ENCODE results near the gene ETV7. TPM values are rescaled to one million over a fixed set of nuclear protein-coding genes. Genes with fewer than 3 reads are reported as not detected.
"Not testable (repeated sequence)": the region's sequence is repeated elsewhere in the genome, so short reads cannot be mapped to it uniquely, and the experiment has no call there.

ETV7 gene
- 0.62 TPM in 1 of 2 replicates, not detected in the other for total RNA-seq
- 0.45 TPM for polyA plus RNA-seq (2012)

- DNase-seq (ENCODE audit: low read depth): peak; percentile 11
These were observed at the start of gene ETV7 for GRCh38 chr6:36387440-36388303. TSS of gene ETV7 (minus strand) at chr6:36387669. CDS start at chr6:36387541, 128 bp downstream.

- DNase-seq (ENCODE audit: low read depth): no peak
These were observed 49.0 kb upstream of the ETV7 start for GRCh38 chr6:36436466-36436865.

DNA sequence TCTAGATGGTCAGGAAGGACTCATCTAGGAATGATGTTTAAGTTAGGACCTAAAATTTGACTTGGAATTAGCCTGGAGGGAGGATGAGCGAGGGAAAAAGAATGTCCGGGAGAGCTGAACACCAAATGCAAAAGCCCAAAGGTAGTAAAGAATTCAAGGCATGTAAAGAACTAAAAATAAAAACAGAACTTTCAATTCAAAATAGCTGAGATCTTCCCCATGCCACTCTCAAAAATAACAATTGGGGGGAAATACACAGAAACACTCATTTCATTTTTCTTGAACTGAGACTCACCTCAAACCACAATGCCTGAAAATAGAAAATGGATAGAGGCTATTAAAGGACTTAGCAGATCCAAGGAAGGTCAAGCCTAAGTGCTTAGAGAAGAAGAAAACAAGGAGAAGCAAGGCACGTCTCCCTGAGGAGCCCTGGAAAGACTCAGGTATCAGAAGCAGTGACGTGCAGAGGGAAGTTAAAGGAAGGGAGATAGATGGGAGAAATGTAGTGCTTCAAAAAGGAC lies 44.7 kb upstream of the ETV7 start:
- peak; percentile 27 for DNase-seq (ENCODE audit: low read depth)

DNA sequence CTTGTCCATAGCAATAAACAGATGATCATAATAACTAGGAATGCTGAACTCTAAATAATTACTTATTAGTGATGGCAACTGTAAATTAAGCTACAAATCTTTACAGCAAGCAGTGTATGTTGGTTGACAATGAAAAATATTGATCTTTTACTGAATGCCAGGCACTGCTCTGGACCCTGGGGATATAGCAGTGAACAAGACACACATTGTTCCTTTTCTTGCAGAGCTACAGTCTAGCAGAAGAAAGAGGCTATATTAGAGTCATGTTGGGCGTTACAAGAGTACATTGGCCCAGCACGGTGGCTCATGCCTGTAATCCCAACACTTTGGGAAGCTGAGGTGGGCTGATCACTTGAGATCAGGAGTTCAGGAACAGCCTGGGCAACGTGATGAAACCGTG lies 43.7 kb upstream of the ETV7 start:
- DNase-seq (ENCODE audit: low read depth): no peak

- DNase-seq (ENCODE audit: low read depth): peak; percentile 1
These were observed 42.9 kb upstream of the ETV7 start for GRCh38 chr6:36430351-36430750.

DNA sequence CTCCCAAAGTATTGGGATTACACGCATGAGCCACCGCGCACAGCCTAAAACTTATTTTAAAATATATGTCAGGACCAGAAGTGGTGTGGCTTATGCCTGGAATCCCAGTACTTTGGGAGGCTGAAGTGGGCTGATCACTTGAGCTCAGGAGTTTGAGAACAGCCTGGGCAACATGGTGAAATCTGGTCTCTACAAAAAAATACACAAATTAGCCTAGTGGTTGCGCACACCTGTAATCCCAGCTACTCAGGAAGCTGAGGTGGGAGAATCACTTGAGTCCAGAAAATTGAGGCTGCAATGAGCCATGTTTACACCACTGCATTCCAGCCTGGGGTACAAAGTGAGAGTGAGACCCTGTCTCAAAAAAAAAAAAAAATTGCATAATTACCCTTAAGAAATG lies 41.4 kb upstream of the ETV7 start:
- no peak for DNase-seq (ENCODE audit: low read depth)

GRCh38 chr6:36426622-36427021 lies 39.2 kb upstream of the ETV7 start:
- DNase-seq (ENCODE audit: low read depth): no peak

- DNase-seq (ENCODE audit: low read depth): peak; percentile 99
These were observed 35.8 kb upstream of the ETV7 start for GRCh38 chr6:36423101-36423824.

DNA sequence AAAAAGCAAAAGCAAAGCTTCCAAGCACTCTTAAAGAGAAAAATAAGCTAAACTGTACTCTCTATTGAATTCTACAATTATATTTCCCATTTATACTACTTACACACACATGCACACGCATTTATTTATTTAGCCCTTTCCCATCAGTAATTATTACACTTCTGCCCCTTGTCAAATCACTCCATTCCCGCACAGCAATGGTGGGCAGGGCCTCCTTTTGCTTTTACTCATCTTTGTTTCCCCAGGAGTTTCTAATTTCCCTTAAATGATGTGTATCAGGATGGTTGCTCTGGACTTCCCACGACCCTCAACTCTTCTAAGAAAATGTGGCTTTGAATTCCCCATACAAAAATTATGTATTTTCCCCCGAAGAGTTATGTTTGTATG lies 35.2 kb upstream of the ETV7 start:
- DNase-seq (ENCODE audit: low read depth): no peak

GRCh38 chr6:36419310-36419709 lies 31.8 kb upstream of the ETV7 start:
- DNase-seq (ENCODE audit: low read depth): no peak

DNA sequence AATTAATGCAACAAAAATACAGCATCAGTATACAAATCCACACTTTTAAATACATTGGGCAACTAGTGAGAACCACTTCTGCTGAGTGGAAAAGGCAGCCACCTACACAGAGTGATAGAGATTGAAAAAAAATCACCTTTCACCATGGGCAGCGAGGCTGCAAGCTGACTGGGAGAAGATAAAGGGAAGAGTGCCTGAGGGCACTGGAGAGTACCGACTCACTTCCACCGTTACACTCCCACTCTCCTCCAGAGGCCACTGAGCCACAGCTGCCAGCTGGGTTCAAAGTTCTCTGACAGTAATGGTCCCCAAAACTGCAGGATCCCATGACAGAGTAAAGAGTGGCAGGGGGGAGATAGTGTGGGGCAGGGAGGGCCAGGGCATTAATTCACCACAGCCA lies 31.1 kb upstream of the ETV7 start:
- DNase-seq (ENCODE audit: low read depth): no peak

DNA sequence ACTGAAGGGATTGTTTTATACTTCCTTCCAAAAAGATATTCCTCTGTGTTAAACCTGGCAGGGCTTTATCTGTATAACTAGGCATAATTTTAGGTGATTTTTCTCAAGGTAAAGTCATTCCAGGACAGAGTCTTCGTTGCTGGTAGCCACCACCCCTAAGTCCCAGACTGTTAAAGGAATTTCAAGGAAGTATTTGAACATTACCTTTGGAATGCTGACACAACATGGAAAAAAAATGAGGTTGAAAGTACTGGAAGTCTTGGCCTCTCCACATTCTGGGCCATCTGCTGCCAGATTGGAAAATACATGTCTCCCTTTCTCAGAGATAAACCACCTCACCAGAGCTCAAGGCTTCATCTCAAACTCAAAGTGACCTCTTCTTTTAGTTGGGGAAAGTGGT lies 27.0 kb upstream of the ETV7 start:
- no peak for DNase-seq (ENCODE audit: low read depth)

GRCh38 chr6:36413489-36414480 lies 26.3 kb upstream of the ETV7 start:
- DNase-seq (ENCODE audit: low read depth): no peak

GRCh38 chr6:36409718-36410117 lies 22.2 kb upstream of the ETV7 start:
- not testable (repeated sequence) for DNase-seq (ENCODE audit: low read depth)

GRCh38 chr6:36404164-36404563 lies 16.7 kb upstream of the ETV7 start:
- DNase-seq (ENCODE audit: low read depth): no peak

GRCh38 chr6:36402481-36402880 lies 15.0 kb upstream of the ETV7 start:
- DNase-seq (ENCODE audit: low read depth): no peak

DNA sequence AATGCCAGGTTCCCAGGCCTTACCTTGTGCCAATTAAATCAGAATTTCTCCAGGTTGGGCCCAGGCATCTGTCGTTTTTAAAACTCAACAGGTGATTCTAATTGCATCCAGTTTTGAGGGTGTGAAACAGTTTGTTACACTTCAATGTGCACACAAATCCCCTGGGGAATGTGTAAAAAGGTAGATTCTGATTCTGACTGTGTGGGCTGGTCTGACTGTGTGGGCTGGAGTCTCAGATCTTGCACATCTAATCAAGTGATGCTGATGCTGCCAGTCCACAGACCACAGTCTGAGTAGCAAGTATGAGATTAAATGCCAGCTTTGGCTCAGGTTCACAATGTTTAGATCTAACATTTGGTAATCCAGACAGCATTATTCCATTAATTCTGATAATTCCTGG lies 12.5 kb upstream of the ETV7 start:
- no peak for DNase-seq (ENCODE audit: low read depth)

DNA sequence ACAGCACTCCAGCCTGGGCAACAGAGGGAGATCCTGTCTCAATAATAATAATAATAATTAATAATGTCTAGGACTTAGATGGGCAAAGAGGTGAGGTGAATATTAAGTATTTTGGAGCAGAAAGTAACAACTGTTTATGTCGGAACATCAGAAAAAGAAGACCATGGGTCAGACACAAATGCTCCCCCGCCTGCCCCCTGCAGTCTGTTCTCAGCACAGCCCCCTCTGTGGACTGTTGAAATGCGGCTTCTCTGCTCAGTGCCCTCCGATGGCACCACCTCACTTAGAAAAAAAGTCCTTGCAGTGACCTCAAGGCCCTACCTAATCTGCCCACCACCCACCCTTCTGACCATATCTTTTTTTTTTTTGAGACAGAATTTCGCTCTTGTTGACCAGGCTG lies 5.2 kb upstream of the ETV7 start:
- no peak for DNase-seq (ENCODE audit: low read depth)

DNA sequence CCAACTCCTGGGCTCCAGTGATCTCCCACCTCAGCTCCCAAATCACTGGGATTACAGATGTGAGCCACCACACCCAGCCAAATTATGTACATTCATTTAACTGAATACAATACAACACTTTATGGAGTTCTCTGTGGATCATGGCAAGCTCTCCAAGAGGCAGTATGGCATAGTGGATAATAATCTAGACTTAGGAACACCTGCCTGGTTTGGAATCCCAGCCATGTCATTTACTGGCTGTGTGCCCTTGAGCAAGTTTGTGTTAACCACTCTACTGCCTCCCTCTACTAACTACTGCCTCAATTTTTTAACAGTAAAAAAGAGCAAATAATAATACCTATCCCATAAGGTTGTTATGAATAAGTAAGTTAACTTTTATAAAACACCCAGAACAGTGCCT lies 1.9 kb upstream of the ETV7 start:
- DNase-seq (ENCODE audit: low read depth): no peak

GRCh38 chr6:36386495-36387439 lies 702 bp downstream of the ETV7 start:
- peak; percentile 57 for DNase-seq (ENCODE audit: low read depth)
